HG02970 (cell line): ENCODE data around the gene ABR.
"Not testable (repeated sequence)": the region's sequence is repeated elsewhere in the genome, so short reads cannot be mapped to it uniquely, and the experiment has no call there.

Experiments
- ATAC-seq: cut with Tn5 transposase; IDR thresholded peaks from one replicate; pipeline ENCODE4 v1.9.1; 2021; ENCODE audit warnings: mild to moderate bottlenecking, moderate library complexity, moderate number of reproducible peaks; ENCODE audit not compliant: unreplicated experiment, low FRiP score

Gene ABR

DNA sequence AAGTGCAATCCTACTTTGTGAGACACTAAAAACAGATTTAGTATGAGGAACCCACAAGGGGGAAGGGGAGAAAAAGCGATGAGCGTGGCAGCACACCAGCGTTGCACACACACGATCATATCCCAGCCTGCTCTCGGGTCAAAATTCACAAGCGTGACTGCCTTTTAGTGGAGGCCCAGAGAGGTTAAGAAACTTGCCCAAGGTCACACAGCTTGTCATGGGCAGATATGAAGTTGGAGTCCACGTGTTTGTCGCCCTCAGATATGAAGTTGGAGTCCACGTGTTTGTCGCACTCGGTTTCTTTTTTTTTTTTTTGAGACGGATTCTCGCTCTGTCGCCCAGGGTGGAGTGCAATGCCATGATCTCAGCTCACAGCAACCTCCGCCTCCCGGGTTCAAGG is 124.5 kb downstream of the ABR start:
- no peak for ATAC-seq

DNA sequence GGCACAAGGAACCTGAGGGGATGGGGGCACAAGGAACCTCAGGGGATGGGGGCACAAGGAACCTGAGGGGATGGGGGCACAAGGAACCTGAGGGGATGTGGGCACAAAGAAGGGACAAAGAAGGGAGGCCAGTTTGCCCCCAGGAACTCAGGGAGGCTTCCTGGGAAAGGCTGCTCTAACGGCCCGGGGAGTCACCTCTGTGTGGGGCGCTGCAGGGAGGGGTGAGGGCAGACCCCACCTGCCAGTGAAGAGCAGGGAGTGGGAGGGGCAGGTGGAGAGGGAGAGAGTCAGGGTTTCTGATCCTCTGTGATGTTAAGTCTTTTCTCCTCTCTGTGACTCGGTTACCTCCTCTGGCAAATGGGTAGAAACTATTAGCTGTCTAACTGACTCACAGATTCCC is 125.1 kb downstream of the ABR start:
- no peak for ATAC-seq

DNA sequence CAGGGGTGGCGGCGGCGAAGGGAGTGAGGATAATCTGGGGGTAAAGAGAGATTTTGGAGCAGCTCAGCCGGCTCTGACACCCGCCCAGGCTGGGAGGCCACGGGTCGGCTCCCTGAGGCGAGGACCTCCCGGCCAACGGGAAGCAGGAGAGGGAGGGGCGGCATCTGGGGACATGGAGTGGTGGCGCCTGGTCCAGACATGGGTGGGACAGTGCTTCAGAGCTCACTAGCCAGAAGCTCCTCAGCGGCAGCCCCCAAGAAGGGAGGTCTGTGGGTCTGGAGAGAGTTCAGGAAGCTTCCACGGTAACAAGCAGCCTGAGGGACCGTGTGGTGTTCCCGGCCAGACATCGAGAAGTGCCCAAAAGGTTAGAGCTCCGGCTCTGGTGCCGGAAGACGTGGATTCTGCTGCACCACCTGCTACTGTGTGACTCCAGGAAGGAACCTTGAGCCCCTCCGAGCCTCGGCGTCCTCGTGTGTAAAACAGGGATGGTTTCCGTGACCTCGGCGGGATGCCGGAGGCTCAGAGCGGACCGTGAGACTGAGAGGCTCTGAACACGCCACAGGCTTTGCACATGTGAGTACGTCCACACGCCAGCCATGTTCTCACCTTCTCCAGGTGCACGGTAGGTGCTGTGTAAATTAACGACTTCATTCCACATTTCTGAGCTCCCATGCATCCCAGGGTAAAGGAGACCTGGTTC is 126.0 kb downstream of the ABR start:
- ATAC-seq, result no peak

DNA sequence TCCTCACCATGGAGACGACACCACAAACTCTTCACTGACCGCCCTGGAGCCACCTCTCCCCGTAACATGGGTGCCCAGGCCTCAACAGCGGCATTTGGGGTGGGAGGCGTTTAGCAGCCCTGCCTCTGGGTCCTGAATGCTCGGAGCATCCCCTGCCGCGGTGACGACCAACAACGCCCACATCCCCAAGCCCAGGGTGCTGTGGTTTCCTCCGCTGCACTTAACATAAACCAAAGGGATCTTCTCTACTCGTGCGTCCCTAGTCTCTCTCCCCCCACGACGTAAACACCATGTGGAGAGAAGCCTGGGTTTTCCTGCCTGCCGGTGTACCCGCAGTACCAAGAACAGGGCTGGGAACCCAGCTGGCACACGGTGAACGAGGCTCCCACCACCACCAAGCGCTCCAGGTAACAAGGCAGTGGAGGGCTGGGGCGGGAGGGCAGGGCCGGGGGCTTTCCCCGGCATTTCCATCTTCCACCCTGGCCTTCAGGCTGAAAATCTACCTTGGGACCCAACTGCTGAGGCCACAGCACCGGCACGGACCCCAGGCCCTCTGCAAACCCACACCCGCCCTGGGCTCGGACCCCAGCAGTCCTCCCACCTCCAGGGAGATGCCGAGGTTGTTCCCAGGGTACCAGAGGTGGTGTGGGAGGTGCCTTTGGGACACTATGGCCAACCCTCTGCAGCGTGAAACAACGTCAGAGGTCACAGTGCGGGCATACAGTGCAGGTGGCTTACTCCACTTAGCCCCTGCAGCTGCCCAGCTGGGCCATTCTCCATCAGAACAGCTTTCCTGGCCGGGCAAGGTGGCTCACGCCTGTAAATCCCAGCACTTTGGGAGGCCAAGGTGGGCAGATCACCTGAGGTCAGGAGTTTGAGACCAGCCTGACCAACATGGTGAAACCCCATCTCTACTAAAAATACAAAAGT is 128.5 kb downstream of the ABR start:
- ATAC-seq, result no peak

DNA sequence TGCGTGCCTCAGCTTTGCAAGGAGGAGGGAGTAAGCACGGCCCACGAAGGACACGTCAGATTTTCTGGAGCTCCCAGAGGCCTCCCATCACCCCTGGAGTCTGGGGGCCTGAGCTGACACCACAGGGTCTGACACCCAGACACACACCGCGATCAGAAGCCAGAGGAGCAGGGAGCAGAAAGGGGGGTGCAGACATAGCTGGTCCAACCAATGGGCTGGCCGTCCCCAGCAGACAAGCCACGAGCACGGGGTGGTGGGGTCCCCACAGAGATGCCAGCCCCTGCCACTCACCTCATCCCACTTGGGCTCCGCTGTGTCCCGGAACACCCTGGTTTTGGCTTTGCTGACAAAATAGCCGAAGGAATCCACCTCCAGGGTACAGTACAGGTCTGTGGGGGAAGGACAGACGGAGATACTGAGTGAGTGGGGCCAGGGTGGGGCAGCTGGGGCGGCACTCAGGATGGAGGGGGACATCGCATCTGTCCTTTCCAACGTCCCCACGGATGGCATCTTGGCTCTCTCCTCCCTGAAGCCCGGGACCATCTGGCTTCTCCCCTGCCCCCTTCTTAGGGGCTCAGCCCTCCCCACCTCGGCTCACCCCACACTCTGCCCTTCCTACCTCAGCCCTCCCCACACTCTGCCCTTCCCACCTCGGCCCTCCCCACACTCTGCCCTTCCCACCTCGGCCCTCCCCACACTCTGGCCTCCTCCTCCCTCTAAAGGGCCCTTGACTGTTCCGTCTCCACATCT is 129.4 kb downstream of the ABR start:
- no peak for ATAC-seq

DNA sequence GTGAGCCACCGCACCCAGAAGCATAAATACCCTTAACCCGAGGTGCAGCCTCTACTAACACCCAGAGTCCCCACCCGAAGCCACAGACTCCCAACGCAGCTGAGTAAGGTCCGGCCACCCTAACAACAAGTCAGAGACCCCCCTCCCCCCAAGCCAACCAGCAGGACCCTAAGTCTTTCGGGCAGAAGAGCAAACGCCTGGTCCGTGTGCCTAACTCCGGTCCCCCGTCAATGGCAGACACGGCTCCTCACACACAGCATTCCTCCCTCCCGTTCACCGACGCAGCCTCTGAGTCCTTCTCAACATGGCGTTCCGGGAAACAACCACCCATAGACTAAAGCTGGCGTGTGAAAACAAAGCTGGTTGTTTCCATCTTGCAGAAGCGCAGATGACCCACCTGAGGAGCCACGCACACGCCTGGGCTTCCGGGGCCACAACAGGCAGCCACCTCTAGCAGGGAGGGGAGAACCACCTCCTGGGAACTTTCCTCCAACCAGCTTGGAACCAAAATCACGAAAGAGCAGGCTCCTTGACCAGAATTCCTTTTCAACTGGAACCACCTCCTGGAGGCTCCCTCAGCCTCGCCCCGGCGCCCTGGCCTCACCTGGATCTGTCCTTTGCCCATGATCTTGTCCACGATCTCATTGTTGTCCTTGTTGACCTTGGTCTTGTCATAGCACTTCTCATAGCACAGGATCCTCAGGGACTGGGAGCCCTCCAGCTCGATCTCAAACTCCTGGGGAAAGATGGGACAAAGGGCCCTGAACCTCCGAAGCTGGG is 130.1 kb downstream of the ABR start:
- no peak for ATAC-seq

DNA sequence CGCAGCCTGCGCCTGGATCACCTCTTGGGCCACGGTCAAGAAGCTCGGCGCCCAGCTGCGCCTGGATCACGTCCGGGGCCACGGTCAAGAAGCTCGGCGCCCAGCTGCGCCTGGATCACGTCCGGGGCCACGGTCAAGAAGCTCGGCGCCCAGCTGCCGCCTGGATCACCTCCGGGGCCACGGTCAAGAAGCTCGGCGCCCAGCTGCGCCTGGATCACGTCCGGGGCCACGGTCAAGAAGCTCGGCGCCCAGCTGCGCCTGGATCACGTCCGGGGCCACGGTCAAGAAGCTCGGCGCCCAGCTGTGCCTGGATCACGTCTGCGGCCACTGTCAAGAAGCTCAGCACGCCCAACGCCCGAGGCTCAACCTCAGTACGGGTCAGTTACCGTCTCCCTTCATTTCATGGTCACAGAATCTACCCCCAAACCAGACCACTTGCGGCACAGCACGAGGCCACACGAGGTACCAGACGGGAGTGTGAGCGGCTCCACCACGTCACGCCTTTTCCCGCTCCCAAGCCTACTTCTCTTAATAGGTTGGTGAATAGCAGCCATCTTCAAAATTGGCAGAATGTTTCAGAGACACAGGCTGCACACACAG is 131.2 kb downstream of the ABR start:
- ATAC-seq, result not testable (repeated sequence)

DNA sequence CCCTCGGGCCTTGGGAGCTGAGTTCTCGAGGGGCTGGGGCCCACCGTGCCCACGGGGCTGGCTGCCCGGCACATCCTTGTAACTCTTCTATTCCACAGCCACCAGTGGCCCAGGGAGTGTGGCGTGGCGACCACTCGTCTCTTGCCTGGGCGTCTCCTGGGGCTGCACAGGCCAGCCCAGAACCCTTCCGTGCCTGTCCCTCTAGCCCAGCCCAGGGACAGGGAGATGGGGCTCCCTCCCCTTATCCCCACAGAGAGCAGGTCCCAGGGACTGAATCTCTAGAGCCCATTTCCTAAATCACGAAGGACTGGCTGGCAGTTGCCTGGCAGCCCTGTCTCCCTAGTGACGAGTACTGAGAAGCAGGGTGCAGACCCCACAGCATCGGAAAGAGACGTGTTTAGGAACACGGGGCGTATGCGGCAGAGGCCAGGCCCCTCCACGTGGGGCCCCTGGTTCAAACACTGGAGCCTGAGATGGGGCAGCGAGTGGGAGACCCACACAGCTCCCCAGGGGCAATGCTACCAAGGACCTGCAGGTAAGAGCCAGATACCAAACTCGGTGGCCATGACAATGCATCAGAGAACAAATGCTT is 131.8 kb downstream of the ABR start:
- ATAC-seq, result no peak

DNA sequence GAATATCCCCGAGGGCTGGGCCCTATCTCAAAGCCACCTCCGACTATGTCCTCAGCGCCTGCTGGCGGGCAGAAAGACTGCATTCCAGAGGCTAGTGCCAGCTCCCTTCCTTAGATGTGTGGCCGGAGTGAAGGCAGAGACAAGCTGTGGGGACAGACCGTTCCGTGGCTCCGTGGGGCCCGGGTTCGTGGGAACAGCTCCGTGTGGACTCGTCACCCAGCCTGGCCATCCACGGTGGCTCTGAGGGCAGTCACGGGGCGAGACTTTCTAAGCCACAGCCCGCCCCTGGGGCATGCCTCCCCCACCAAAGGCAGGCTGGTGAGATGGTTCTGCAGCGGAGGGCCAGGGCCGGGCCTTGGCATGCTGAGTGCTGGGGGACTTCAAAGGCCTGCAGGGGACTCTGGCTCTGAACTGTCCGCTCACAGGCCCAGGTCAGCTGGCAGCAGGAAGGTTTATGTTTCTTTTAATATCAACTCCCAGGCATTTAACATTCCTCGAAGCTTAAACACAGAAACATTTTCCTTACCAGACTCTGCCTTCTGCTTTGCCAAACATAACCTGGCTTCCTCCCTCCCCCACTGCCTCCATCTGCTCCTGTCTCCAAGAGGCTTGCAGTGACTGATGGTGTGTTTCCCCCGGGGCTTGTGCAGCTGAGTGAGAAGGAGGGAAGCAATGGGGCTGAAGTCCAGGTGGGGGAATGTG is 132.5 kb downstream of the ABR start:
- ATAC-seq, result no peak

DNA sequence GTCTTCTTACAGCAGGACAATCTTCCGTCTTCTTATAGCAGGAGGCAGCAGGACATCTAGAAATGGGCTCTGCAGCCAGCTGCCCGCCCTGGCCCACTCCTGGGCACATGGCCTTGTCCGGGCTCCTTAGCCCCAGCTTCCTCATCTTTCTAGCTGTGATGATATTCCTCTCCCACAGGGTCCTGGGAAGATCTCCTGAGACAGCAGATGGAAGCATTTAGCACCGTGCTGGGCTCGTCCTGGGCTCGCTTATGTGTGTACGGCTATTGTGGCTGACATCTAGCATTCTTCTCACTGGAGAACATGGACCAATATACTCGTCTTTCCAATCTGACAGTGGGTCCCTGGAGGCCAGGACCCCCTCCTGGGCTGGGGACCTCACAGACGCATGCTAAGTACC is 134.3 kb downstream of the ABR start:
- ATAC-seq, result no peak

DNA sequence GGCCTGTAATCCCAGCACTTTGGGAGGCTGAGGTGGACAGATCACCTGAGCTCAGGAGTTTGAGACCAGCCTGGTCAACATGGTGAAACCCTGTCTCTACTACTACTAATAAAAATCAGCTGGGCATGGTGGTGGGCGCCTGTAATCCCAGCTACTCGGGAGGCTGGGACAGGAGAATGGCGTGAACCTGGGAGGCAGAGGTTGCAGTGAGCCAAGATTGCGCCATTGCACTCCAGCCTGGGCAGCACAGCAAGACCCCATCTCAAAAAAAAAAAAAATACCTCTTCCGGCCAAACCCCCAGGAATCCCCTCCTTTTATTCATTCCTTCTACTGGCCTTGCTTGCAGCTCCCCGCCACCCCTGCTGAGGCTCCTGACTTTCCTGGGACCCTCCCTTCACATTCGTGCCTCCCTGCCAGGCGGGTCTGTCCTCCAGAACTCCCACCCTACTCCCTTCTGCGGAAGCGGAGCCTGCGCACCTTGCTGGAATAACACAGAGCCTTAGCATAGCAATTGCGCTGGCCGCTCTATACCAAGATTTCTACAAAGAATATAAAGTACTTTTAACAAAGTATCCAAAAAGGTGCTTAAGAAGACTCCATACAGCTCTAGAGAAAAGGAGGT is 135.3 kb downstream of the ABR start:
- ATAC-seq, result not testable (repeated sequence)

DNA sequence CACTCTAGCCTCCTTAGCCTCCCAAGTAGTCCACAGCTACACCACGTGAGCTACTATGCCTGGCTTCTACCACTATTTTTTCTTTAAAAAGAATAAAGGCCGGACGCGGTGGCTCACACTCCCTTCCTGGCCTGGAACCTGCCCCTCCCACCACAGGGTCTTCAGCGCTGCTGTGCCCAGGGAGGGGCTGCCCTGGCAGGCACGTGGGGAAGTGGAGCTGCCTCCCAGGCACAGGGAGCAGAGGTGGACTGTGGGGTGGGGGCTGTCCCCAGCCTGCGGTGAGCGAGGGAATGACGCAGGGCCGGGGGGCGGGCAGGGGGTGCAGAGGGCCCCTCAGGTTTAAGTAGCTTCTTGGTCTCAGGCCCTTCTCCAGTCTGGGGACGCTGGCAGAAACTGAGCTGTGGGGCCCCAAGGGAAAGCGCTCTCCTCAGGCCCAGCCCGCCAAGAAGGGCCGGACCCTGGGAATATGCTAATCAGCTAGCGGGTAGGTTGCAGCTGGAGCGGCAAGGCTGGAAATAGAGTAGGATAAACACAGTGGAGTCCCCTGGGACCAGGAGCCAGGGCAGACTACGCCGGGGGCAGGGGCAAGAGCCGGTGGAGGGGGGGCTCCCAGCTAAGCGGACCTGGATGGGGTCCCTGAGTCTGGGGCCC is 136.1 kb downstream of the ABR start:
- no peak for ATAC-seq

DNA sequence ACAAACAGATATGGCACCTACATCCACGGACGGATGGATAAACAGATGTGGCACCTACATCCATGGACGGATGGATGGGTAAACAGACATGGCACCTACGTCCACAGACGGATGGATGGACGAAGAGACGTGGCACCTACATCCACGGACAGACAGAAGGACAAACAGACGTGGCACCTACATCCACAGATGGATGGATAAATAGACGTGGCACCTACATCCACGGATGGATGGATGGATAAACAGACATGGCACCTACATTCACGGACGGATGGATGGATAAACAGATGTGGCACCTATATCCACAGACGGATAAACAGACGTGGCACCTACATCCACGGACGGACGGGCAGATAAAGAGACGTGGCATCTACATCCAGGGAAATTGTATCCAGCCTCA is 137.3 kb downstream of the ABR start:
- ATAC-seq, result no peak

DNA sequence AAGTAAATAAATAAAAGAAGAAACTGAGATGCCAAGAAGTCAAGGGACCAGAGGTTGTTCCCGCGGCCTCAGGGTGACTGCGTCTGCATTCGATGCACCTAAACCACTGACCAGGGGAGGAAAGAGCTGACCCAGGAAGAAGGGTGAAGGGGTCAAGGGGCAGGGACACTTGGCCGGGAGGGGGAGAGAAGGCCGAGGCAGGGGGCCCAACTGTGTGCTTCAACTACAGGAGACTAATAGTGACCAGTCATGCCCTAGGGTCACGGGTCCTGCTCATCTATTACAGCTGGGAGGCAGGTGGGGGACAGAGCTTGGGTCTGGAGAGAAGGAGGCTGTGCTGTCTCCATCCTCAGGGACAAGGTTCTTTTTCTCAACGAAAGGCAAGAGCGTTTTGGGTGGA is 138.0 kb downstream of the ABR start:
- ATAC-seq, result no peak

DNA sequence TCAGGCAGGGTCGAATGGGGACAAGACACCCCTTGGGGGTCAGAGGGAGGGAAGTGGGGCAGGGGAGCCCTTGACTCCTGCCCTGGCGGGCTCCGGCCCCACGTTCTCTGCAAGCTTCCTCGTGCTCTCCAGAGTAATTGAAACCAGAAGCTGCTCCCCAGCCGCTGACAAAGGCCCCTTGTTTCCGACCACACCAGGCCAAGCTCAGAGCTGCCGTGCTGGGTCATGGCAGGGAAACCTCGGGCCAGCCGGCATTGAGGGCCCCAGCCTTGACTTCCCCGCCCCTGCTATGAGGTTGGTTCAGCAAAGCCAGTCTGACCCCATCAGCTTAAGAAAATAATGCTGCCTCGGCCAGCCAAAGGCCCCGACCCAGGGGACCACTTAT is 139.6 kb downstream of the ABR start:
- ATAC-seq, result no peak

DNA sequence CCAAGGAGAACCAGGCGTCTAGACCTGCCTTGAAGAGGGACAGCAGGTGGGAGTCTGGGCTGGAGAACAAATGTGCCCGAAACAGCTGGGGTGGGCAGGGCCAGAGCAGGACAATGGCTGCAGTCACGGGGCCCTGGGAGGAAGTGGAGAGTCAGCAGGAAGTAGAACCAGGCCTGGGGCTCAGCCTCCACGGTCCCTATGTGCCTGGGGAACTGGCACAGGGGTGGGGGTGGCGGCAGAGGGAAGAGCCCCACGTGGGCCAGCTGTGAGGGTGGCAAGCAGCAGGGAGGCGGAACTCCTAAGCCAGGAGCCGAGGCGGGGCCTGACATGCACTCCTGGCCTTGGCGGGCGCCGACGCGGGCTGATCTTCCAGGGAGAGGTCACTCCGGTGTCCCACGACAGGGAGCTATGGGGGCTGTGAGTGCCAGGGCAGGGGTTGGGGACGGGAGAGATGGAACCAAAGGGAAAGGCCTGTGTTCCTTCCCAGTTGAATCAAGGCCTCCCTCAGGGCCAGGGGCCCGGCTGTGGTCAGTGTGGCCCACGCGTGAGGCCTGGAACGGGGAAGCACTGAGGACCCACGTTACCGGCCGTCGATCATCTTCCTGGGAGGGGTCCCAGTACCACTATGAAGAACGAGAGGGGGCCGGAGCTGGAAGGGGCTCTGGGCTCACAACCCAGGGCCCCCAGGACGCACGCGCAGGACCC is 140.1 kb downstream of the ABR start:
- ATAC-seq, result no peak

DNA sequence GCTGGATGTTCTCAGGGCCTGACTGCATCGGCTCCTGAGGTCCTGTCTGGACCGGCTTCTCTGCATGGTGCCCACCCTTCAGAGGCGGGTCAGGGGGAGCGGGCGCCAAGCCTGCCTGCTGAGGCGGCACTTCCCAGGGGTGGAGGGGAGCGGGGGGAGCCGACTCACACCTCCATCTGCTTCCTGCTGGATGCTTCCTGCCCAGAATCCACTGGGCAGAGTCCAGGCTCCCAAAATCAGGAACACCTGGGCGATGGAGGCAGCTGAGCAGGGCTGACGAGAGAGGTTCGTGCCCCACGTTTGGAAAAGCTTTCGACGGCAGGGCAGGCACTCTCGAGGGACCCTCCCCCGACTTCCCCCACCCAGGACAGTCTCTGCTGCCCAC is 140.7 kb downstream of the ABR start:
- no peak for ATAC-seq
